GM21390 (cell line): ENCODE measurements around the gene CHST11.
"Not testable (repeated sequence)": the region's sequence is repeated elsewhere in the genome, so short reads cannot be mapped to it uniquely, and the experiment has no call there.

Experiments
- ATAC-seq: cut with Tn5 transposase; IDR thresholded peaks from one replicate; pipeline ENCODE4 v1.9.1; 2021; ENCODE audit not compliant: unreplicated experiment

The CHST11 gene

DNA sequence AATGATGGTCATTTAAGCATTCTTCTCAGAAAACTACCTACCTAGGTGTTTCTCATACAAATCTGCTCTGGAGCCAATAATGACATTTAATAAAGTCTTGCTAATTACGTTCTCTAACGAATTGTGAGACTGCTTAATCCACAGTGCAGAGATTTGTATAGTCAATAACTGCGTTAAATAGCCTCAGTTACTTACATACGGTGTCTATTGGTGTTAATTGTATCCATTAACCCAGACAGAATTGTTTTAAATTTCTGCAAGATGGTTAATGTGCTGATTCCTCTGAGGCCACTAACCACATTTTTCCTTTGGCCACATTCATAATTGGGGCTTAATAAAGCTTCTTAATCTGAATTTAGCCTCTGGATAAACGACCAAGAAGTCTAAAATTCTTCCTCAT is 329.6 kb downstream of the CHST11 start:
- no peak for ATAC-seq

DNA sequence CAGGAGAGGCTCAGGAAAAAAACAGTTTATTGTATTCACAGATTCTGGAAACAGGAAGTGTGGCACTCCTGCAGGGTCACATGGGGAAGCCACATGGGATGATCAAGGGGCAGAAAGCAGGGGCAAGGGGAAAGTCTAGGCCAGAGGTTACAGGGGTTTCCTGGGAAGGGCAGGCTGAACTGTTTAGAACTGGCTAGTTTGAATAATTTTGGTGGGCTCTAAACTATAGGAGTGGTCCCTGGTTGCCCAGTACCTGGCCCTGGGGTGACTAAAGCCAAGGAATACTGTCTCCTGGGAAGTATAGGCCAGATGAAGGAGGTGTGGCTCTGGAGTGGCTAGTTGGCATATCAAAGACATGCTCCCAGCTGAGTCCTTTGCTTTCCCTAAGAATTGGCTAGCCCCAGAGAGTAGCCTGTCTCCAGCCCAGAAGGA is 332.1 kb downstream of the CHST11 start:
- no peak for ATAC-seq

DNA sequence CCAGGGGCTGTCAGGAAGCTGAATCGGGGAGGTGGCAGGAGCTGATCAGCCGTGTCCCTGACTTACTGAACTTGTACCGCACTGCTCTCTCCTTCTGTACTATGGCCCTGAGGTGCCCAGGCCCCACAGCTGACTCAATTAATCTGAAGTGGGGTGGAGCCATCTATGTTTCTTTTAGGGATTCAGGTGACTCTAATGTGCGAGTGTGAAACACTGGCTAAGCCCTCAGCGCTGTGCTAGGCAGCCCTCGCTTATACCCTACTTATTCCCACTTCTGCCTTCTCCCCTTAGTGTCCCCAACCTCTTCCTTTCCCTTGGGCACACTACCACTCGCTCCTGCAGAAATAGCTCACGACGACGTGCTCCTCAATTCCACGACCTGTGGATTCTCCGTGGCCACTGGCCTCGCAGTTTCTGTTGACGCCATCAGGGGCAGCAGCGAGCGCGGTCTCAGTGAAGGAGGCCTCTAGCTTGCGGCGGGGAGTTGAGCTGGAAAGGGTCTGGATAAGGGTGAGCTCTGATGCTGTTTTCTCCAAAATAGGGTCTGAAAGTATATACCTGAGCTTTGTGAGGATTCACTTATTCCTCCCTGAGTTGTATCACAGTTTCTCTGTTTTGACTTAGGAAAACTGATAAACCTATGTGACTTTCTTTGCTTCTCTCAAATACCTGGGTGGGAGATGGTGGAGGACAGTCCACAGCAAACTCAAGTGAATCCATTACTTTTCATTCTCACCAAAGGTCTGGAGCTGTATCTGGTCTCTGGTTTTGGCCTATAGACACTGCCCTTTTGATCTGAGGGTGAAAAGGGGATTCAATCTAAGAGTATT is 333.8 kb downstream of the CHST11 start:
- no peak for ATAC-seq

DNA sequence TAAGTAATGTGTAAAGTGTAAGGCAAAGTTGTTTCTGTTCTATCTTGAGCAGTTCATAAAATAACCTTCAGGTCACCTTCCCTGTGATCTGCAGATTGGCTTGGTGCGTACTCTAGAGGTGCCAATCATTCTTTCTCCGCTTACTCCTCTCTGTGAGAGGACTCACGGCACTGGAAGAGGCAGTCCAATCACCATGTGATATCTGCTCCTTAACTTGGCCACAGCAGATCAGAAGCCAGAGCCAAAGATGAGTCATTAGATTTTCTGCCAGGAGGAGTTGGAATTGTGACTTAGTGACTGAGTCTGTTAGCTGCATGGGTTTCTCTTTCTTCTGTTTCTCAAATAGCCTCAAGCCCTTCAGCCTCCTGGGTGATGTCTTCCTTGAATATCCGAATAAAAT is 335.8 kb downstream of the CHST11 start:
- no peak for ATAC-seq

DNA sequence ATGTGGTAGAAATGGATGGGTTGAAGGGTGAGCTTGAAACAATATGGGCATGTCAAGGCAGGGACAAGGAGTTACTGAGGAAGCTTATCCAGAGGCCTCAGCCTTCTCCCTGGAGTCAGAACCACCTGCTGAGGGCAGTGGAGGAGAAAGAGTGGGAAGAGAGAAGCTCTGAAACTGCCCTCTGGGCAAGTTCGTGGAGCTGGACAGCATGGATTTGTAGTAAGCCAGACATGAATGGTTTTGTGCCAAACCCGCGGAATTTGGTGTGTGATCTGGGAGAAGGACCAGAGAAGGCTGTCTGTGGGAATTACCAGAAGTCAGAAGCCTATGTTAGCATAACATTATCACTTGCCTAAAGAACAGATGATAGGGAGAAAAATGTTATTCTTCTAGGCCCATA is 336.5 kb downstream of the CHST11 start:
- ATAC-seq = no peak

DNA sequence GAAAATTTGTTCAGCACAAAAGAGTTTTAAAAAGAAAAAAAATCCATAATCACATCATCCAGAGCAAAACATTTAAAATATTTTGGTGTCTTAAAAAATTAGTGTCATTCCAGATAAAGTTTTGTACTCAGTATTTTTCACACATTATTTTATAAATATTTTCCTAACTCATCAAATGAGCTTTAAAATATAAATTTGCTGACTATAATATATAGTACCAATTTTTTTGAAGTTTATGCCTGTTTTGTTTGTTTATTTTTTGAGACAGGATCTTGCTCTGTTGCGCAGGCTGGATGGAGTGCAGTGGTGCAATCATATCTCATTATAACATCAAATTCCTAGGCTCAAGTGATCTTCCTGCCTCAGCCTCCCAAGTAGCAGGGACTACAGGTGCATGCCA is 337.2 kb downstream of the CHST11 start:
- no peak for ATAC-seq

DNA sequence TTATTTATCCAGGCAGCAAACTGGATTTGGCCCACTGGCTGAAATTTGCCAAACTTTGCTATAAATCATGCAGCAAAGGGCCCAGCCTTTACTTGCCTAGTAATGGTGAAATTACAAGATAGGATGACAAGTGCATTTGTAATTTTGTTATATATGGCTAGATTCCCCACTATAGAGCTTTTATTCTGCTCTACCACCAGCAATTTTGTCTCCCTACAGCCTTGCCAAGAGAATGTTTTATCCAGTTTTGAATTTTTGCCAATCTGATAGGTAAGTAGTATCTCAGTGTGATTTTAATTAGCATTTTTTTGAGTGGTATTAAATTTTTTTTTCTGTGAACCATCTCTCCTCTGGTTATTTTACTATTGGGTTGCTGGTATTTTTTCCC is 339.7 kb downstream of the CHST11 start:
- ATAC-seq = no peak

GRCh38 chr12:104799458-104799857 is 342.7 kb downstream of the CHST11 start:
- no peak for ATAC-seq

- no peak for ATAC-seq
Measured at GRCh38 chr12:104801005-104801404, 344.3 kb downstream of the CHST11 start.

GRCh38 chr12:104801427-104801826 is 344.7 kb downstream of the CHST11 start:
- no peak for ATAC-seq

DNA sequence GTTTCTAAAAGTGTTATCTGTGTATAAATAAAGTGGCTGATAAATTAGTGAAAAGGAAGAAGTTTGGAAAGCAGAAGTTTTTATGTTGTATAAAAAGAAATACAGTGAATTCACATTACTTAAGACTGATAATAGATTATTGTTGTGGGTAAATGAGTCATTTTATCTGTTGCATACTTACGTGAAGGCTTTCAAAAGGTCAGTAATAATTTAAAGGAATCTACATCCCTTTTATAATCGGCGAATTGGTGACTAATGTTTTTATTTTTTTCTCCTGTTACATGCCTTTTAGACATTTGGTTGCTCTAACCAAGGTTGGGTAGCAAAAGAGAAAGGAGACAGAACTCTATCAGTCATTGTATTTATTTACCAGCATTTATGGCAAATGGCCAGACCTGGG is 345.5 kb downstream of the CHST11 start:
- ATAC-seq = no peak

GRCh38 chr12:104805186-104805585 is 348.4 kb downstream of the CHST11 start:
- no peak for ATAC-seq

DNA sequence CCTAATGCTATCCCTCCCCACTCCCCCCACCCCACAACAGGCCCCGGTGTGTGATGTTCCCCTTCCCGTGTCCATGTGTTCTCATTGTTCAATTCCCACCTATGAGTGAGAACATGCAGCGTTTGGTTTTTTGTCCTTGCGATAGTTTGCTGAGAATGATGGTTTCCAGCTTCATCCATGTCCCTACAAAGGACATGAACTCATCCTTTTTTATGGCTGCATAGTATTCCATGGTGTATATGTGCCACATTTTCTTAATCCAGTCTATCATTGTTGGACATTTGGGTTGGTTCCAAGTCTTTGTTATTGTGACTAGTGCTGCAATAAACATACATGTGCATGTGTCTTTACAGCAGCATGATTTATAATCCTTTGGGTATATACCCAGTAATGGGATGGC is 349.4 kb downstream of the CHST11 start:
- ATAC-seq = not testable (repeated sequence)

GRCh38 chr12:104809251-104809650 is 352.5 kb downstream of the CHST11 start:
- no peak for ATAC-seq

DNA sequence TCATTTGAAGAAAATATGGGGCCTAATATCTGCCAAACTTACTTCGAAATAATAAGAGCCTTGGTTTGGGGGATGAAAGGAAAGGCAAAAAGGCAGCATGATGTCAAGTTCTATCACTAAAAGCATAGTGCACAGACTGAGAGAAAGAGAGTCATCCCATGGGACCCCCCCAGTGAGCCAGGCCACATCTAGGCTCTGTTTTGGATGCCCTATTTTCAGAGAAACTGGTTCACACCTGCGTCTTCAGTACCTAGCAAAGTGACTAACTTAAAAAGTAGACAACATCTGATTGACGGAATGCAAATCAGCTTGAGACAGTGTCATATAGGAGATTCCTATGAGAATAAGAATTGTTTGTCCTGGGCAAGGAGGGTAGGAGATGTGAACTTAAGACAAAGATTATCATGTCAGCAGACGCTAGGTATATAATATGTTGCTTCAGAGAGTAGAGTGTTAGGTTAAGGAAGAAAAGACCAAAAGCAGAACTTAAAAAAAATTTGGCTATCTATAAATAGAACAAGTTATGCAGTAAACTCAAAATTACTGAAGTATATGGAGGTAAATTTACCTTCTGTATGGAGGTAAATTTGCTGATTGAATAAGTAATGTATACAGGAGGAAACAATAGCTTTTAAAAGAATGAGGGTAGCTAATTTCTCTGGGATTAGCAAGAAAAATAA is 353.1 kb downstream of the CHST11 start:
- ATAC-seq = no peak
